ENCODE data around the gene ITGB2. TPM values are rescaled to one million over a fixed set of nuclear protein-coding genes. Genes with fewer than 3 reads are reported as not detected.

Gene ITGB2
- total RNA-seq, 4 donors from 2014 or later: 18.4 to 40.7 (median 20.4) TPM

GRCh38 chr21:44836666-44837471 is 83.8 kb downstream of the ITGB2 start:
- intact Hi-C loops (cut with DNase I; ENCODE audit: low total_unique reads): no loop called here
- H3K4me3 ChIP-seq (ENCODE audit: low read depth, poor library complexity, severe bottlenecking): no peak overlapping the region
- TF ChIP-seq CTCF (IDR thresholded peaks at IDR 0.05) (no peak), POLR2A (IDR thresholded peaks at IDR 0.05) (no peak)
- no peak for DNase-seq (ENCODE audit: low spot score in 2 of 2)
- WGBS, 2 donors: 48 to 65% methylated on average over 23 to 28 of the region's 37 CpGs

GRCh38 chr21:44836349-44836665 is 84.4 kb downstream of the ITGB2 start:
- WGBS, 2 donors: 20 to 27% methylated on average over 1 to 2 of the region's 3 CpGs
- H3K4me3 ChIP-seq (ENCODE audit: low read depth, poor library complexity, severe bottlenecking): no peak overlapping the region
- intact Hi-C loops (cut with DNase I; ENCODE audit: low total_unique reads): no loop called here
- TF ChIP-seq CTCF (IDR thresholded peaks at IDR 0.05): no peak
- TF ChIP-seq POLR2A (IDR thresholded peaks at IDR 0.05): no peak
- no peak for DNase-seq (ENCODE audit: low spot score in 2 of 2)

Other genes with a start within 250 kb of the ITGB2 start
- 10 to 100 TPM in 1 of 4 donors, not detected in 3; 12.3 TPM for gene KRTAP12-1, start 238.7 kb downstream of the ITGB2 start, total RNA-seq
- 1 to 10 TPM in 1 of 4 donors, not detected in 3; 2.1 TPM for gene KRTAP10-12, start 223.7 kb downstream of the ITGB2 start, total RNA-seq
- under 1 TPM in 1 of 4 donors, not detected in 3; 0.06 TPM for gene TSPEAR, start 209.3 kb downstream of the ITGB2 start, total RNA-seq
- 10 to 100 TPM; 37.2 to 61.8 (median 49.8) TPM for gene UBE2G2, start 119.1 kb downstream of the ITGB2 start, total RNA-seq
- gene SUMO3, start 102.8 kb downstream of the ITGB2 start, total RNA-seq: 10 to 100 TPM; 35.6 to 52.6 (median 42.5) TPM
- gene PTTG1IP, start 47.2 kb downstream of the ITGB2 start, total RNA-seq: 100 to 1,000 TPM; 110 to 193 (median 133) TPM
- gene SLX9, start 19.1 kb upstream of the ITGB2 start, total RNA-seq: 10 to 100 TPM; 19.0 to 36.4 (median 31.6) TPM
- gene ADARB1, start 153.7 kb upstream of the ITGB2 start, total RNA-seq: 10 to 100 TPM; 14.6 to 21.9 (median 16.6) TPM

Data from lower leg skin (tissue), 4 donors.